Putamen (tissue), 1 donor: ENCODE data around the gene FRMD1.

Experiments
- DNase-seq: peaks from one replicate; pipeline ENCODE4 v3.0.0-alpha.2; 2016; ENCODE audit warnings: low spot score

Gene FRMD1

DNA sequence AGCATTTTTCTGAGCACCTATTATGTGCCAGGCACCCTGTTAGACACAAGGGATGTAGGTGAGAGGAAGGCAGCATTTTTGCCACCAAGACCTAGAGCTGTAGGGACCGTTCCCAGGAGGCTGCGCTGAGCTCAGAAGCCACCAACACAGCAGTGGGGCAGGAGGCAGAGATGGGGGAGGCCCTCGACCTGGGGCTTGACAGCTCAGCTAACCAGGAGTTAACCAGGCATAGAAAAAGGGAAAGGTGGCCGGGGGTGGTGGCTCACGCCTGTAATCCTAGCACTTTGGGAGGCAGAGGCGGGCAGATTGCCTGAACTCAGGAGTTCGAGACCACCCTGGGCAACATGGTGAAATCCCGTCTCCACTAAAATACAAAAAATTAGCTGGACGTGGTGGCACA, 52.1 kb downstream of the FRMD1 start:
- no peak for DNase-seq

DNA sequence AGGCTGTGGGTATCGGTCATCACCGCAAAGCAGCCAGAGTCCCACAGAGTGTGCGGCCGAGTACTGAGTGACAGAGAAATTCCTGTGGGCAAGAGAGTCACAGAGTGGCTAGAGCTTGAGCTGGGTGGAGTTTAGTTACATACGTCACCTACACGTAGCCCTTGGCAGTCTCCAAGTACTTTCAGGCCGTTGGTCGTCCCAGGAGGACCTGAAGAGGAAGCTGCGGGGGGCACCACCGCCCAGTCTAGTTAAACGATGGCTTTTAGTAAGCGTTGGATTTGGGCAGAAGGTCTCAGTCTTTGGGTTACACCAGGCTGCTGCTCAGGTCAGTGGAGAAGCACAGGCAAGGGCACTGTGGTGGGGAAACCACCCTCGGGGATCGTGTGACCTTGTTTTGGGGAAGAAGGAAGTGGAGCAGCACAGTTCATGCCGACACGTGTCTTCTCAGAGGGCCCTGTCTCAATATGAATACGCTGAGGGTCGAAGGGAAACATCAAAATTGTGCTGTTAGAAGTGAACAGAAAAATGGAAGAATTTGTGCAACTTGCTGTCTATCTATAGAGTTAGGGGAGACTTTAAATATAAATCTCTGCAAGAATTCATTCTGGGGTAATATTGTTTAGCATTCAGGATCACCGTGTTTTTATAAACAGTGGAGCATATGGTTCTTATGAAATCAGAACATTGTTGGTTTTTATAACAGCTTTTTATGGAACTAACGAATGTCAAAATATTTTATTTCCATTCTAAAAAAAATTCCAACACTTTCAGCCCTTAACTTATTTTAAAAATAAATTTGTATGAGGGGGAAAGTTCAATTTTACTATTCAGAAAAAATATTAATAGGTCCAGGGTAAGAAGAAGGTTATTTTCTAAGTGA, 52.9 kb downstream of the FRMD1 start:
- no peak for DNase-seq

GRCh38 chr6:168024951-168025510, 54.0 kb downstream of the FRMD1 start:
- no peak for DNase-seq

GRCh38 chr6:168022488-168023321, 56.3 kb downstream of the FRMD1 start:
- DNase-seq: no peak

- DNase-seq: no peak
Observed at GRCh38 chr6:168021581-168021980, 57.4 kb downstream of the FRMD1 start.

DNA sequence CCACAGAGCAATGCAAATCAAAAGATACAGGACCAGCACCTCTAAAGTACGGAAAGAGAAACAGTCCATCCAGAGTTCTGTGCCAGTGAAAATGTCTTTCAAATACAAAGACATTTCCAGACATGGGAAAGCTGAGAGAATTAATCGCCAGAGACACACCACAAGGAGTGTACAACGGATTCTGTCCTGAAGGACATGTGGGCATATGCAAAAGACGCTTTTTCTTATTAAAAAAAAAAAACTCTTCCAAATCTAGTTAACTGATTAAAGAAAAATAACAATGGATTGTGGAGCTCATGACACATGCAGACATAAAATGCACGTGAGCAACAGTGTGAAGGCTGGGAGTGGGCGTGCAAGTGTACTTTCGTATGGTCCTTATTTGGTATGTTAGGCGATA, 58.8 kb downstream of the FRMD1 start:
- no peak for DNase-seq

DNA sequence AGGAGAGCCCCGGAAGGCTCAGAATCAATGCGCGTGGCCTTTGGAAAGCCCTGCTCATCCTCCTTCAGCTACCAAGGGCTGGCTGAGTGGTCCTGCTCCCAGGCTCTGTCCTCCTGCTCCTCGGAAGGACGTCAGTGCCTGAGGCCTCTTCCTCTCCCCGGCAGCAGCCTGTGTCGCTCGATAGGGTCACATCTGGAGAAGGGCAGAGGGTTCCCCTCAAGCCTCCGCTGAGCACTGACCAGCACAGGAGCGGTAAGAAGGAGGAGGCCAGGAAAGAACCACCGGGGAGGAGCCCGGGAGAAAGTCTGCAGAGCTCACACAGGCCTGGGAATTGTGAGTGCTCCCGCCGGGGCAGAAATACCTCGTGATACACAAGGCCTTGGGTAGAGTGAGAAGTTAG, 60.3 kb downstream of the FRMD1 start:
- no peak for DNase-seq

DNA sequence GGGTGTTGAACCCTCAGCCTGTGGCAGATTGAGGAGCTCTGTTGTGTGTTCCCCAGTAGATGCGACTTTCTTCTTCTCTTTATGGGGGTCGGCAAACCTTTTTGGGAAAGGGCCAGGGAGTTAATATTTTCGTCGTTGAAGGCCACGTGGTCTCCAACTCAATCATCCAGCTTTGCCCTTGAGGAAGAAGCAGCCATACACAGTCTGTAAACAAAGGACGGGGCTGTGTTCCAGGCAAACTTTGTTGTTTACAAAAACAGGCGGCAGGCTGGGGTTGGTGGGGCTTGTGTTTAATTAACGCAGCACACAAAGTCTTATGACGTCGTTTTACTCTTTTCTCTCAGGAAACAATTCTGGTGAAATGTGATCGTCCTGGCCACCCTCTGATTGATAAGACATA, 61.4 kb downstream of the FRMD1 start:
- DNase-seq: no peak

- no peak for DNase-seq
Observed at GRCh38 chr6:168016721-168017525, 62.1 kb downstream of the FRMD1 start.

DNA sequence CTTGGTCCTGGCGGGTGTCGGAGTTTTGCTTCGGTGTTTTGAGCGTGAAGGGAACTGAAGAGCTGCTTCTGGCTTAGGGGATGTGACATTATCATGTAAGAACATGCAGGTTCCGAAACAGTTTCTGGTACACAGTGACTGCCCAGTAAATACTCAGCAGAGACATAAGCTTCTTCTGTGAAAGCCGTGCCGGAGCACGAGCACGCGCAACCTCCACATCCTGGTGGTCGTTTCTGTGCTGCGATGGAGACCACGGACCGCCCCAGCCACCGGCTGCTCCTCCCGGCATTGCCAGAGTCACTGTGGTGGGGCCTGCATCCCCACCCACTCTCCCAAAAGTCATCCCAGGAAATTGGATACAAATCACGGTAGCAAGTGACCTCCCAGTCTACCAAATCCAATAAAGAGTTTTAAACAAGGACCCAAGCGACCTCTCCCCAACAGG, 62.8 kb downstream of the FRMD1 start:
- DNase-seq: no peak

- no peak for DNase-seq
Observed at GRCh38 chr6:168015482-168016175, 63.4 kb downstream of the FRMD1 start.

DNA sequence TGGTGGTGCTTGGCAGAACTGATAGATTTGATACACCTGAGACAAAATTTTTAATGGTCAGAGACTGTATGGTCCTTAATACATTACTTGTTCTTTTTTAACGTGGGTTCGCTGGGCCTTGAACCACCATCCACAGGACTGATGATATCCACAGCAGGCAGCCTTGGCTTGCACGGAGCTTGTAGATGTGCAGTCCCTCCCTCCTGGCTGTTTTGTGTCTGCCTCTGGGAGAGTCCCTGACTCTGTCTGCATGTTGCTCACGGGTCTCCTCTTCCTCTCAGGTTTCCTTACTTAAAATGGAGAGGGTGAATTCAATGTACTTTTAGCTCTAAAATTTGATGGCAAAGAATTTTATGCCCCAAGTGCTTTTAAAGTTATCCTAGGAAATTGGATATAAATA, 64.0 kb downstream of the FRMD1 start:
- no peak for DNase-seq

DNA sequence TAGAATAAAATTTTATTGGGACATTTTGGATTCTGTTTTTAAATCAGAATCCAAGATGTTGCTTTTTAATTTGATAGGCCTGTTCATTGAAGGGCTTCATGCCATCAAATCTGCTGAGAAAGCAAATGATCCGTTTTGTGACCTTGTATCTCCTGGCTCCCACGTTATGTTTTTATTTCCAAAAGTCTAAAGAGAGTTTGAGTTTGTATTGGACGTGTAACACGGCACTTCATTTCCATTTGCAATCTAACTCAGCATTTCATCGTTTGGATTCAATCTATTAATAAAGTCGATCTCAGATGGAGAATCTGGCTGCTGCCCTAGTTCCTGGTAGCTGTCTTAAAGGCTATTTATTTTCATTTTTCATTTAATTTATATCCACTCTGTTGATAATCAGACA, 64.6 kb downstream of the FRMD1 start:
- no peak for DNase-seq

DNA sequence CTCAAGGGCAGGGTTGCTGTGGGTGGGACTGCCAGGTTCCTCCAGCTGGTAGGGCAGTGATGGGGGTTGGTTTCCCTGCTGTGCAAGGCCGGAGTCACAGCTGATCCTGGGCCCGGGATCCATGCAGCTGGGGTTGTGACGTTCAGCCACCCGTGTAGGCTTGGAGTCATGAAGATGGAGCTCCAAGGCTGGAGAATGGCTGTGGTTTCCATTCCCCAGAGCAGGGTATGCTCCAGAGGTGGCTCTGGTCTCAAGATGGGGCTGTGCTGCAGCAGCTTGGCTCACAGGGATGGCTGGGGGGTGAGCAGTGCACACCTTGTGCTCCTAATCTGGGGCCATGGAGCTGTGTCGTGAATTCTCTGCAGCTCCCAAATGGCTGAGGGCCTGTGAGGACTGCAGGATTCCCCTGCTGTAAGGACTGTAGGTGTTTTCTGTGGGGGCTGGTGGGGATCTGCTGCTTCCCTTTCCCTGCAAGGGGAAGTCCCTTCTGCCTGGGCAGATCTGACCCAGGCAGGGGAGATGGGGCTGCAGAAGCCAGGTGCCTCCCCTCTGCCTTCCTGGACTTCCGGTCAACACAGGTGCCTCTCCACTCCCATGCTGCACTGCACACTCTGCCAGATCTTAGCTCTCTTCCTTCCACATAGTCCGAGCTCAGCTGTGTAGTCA, 65.6 kb downstream of the FRMD1 start:
- no peak for DNase-seq

GRCh38 chr6:168012431-168013249, 66.4 kb downstream of the FRMD1 start:
- no peak for DNase-seq

DNA sequence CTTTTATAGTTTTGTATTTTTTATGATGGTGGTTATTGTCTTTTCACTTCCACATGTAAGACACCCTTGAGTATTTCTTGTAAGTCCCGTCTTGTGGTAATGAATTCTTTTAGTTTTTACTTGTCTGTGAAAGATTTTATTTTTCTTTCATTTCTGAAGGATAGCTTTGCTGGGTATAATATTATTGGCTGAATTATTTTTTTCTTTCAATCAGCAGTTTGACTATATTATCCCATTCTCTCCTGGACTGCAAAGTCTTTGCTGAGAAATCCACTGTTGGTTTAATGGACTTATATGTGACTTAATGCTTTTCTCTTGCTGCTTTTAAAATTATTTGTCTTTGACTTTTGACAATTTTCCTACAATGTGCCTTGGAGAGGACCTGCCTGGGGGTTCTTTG, 67.7 kb downstream of the FRMD1 start:
- DNase-seq: no peak

- no peak for DNase-seq
Observed at GRCh38 chr6:168009331-168009730, 69.7 kb downstream of the FRMD1 start.

GRCh38 chr6:168007592-168008338, 71.2 kb downstream of the FRMD1 start:
- DNase-seq: no peak

GRCh38 chr6:168005796-168006195, 73.2 kb downstream of the FRMD1 start:
- no peak for DNase-seq
